ENCODE results near the gene GRAMD1A. TPM values are rescaled to one million over a fixed set of nuclear protein-coding genes. Genes with fewer than 3 reads are reported as not detected.

Gene GRAMD1A
- total and polyA plus RNA-seq, 8 donors, result 92.7 to 137 (median 116) TPM

DNA sequence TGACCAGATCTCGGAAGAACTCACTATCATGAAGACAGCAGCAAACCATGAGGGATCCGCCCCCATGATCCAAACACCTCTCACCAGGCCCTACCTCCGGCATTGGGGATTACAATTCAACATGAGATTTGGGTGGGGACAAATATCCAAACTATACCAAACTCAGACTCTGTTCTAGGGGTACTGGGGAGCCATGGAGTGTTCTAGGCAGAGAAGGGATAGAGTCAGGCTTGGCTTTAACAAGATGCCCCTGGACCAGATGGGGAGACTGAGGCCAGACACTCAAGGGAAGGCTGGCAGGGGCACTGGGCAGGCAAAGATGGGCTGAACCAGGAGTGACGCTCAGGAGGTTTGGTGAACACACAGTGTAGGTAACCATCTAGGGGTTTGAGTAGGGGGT, 18.3 kb downstream of the GRAMD1A start:
- ATAC-seq, result no peak
- Histone ChIP-seq H3K27ac (no peak overlapping the region), H3K36me3 (peaks cover 0 to 100% of the 10 kb centered on the region in 2 donors), H3K9me3 (no peaks in the 10 kb centered on the region), H3K4me3 (no peak overlapping the region), H3K4me1 (peaks cover 0 to 31% of the 10 kb centered on the region in 2 donors), H3K27me3 (no peaks in the 10 kb centered on the region)
- no peak for TF ChIP-seq CTCF (IDR thresholded peaks at IDR 0.05)
- intact Hi-C loops (cut with DNase I), result no loop called here
- DNase-seq, result no peak

DNA sequence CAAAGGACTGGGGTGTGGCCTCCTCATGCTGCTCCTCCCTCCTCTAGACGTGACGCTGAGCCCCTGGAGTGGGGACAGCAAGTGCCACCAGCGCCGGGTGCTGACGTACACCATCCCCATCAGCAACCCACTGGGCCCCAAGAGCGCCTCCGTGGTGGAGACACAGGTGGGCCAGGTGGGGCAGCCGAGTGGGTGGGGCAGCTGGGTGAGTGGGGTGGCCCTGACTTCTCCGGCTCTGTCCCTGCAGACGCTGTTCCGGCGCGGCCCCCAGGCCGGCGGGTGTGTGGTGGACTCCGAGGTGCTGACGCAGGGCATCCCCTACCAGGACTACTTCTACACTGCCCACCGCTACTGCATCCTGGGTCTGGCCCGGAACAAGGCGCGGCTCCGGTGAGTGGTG, 19.0 kb downstream of the GRAMD1A start:
- Histone ChIP-seq H3K9me3 (no peaks in the 10 kb centered on the region), H3K36me3 (peaks cover 0 to 100% of the 10 kb centered on the region in 2 donors), H3K4me1 (peaks cover 0 to 28% of the 10 kb centered on the region in 2 donors), H3K27me3 (no peaks in the 10 kb centered on the region), H3K4me3 (no peak overlapping the region), H3K27ac (no peak overlapping the region)
- intact Hi-C loops (cut with DNase I), result no loop called here
- ATAC-seq, result no peak
- TF ChIP-seq CTCF (IDR thresholded peaks at IDR 0.05), result no peak
- DNase-seq, result no peak

GRCh38 chr19:35021016-35021415, 20.9 kb downstream of the GRAMD1A start:
- peaks cover 0 to 100% of the 10 kb centered on the region in 2 donors for H3K36me3 ChIP-seq
- ATAC-seq, result no peak

DNA sequence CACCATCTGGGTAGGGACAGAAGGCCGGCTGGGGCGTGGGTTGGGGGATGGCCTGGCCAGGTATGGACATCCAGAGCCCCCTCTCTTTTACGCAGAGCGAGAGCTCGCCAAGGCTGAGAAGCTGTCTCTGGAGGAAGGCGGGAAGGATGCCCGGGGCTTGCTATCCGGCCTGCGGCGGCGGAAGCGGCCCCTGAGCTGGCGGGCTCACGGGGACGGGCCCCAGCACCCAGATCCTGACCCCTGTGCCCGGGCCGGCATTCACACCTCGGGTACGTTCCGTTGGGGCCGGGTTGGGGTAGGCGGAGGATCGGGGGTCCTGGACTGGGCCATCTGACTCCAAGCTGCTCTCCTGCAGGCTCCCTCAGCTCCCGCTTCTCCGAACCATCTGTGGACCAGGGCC, 21.5 kb downstream of the GRAMD1A start:
- Histone ChIP-seq H3K36me3 (peaks cover 0 to 100% of the 10 kb centered on the region in 2 donors), H3K9me3 (no peaks in the 10 kb centered on the region), H3K4me3 (no peak overlapping the region), H3K27ac (no peak overlapping the region), H3K27me3 (no peaks in the 10 kb centered on the region), H3K4me1 (peaks cover 0 to 16% of the 10 kb centered on the region in 2 donors)
- TF ChIP-seq CTCF (IDR thresholded peaks at IDR 0.05), result no peak
- ATAC-seq, result no peak
- intact Hi-C loops (cut with DNase I), result no loop called here
- DNase-seq, result no peak

More at GRCh38 chr19:35021016-35021415, 20.9 kb downstream of the GRAMD1A start:
- no peaks in the 10 kb centered on the region for H3K27me3 ChIP-seq
- intact Hi-C loops (cut with DNase I), result no loop called here
- no peaks in the 10 kb centered on the region for H3K9me3 ChIP-seq
- no peak overlapping the region for H3K4me3 ChIP-seq
- peaks cover 0 to 16% of the 10 kb centered on the region in 2 donors for H3K4me1 ChIP-seq
- no peak for TF ChIP-seq CTCF (IDR thresholded peaks at IDR 0.05)
- no peak overlapping the region for H3K27ac ChIP-seq
- DNase-seq, result no peak

DNA sequence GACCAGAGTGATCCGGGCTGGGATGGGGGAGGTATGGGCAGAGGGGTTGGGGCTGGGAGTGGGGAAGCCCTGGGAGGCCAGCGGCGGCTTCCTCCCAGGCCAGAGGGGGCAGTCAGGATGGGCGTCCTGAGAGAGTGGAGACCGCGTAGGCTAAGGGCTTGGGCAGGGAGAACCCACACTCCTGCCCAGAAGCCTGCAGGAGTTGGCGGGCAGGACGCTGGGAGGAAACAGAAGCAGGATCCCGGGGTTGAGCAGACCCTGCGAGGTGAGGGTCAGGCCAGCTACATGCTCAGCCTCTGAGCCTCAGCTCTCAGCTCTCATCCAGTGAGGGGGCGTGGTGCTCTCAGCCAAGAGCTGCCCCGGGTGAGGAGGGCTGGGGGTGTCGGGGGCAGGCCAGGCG, 22.3 kb downstream of the GRAMD1A start:
- no peaks in the 10 kb centered on the region for H3K9me3 ChIP-seq
- no peaks in the 10 kb centered on the region for H3K27me3 ChIP-seq
- ATAC-seq (no peak), DNase-seq (no peak)
- peaks cover 0 to 9% of the 10 kb centered on the region in 2 donors for H3K4me1 ChIP-seq
- no peak overlapping the region for H3K27ac ChIP-seq
- intact Hi-C loops (cut with DNase I), result no loop called here
- H3K4me3 ChIP-seq, result no peak overlapping the region
- TF ChIP-seq CTCF (IDR thresholded peaks at IDR 0.05), result no peak
- H3K36me3 ChIP-seq, result peaks cover 0 to 100% of the 10 kb centered on the region in 2 donors
